Measurements from ENCODE around the gene OFD1. TPM values are rescaled to one million over a fixed set of nuclear protein-coding genes. Genes with fewer than 3 reads are reported as not detected.

Gene OFD1
- total RNA-seq, 2 donors from 2014 or later: 7.7 to 8.1 TPM

DNA sequence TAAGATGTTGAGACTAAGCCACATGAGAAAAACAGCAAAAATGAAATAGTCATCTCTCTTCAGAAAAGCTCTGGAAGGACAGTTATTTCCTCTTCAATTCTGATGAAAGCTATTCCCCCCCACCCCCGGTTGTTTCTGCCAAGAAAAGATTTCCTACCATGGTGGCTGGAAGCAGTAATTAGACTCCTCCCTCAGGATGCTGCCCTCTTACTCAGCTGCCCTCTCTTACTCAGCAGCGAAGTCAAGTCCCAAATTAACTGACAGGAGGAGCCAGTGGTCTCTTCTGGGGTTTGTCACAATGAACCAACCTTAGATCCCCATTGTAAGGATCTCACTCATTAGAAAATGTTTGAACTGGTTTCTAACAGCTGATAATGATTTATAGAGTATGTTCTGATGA, 44.4 kb downstream of the OFD1 start:
- H3K4me1 ChIP-seq: no peaks in the 10 kb centered on the region
- H3K27me3 ChIP-seq: no peaks in the 10 kb centered on the region
- no peak overlapping the region for H3K4me3 ChIP-seq
- DNase-seq (ENCODE audit: low spot score): no peak
- H3K9me3 ChIP-seq: no peaks in the 10 kb centered on the region
- no peak overlapping the region for H3K27ac ChIP-seq
- H3K36me3 ChIP-seq: peaks cover 17% of the 10 kb centered on the region
- TF ChIP-seq, protein P1, sequence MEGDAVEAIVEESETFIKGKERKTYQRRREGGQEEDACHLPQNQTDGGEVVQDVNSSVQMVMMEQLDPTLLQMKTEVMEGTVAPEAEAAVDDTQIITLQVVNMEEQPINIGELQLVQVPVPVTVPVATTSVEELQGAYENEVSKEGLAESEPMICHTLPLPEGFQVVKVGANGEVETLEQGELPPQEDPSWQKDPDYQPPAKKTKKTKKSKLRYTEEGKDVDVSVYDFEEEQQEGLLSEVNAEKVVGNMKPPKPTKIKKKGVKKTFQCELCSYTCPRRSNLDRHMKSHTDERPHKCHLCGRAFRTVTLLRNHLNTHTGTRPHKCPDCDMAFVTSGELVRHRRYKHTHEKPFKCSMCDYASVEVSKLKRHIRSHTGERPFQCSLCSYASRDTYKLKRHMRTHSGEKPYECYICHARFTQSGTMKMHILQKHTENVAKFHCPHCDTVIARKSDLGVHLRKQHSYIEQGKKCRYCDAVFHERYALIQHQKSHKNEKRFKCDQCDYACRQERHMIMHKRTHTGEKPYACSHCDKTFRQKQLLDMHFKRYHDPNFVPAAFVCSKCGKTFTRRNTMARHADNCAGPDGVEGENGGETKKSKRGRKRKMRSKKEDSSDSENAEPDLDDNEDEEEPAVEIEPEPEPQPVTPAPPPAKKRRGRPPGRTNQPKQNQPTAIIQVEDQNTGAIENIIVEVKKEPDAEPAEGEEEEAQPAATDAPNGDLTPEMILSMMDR (IDR thresholded peaks at IDR 0.05): no peak

DNA sequence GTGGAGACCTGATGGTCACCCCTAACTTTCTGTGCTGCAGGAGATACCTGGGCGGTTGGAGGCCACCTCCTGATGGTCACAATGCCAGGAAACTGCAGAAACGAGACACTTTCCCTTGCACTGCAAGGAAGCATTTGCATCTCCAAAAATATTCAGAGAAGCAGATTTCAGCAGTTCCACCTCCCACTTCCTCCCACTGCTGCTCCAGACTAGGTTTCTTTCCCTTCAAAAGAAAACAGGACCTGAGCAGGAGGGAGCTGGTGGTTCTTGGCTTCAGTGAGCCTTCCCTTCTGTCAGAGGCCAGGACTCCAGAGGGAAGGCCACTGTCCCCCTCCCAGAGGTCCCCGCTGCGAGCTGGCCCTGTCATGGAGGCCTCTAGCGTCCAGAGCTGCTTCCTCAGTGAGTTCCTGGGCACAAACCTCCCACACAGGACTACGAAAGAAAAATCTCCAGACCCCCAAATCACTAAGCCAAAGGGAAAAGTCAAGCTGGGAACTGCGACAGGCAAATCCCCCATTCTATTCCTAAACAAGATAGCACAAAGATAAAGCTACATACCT, 46.4 kb downstream of the OFD1 start:
- Histone ChIP-seq H3K9me3 (no peaks in the 10 kb centered on the region), H3K27ac (no peak overlapping the region), H3K27me3 (no peaks in the 10 kb centered on the region), H3K36me3 (no peaks in the 10 kb centered on the region), H3K4me1 (no peaks in the 10 kb centered on the region), H3K4me3 (no peak overlapping the region)
- TF ChIP-seq, protein P1 (IDR thresholded peaks at IDR 0.05): no peak
- DNase-seq (ENCODE audit: low spot score): no peak

DNA sequence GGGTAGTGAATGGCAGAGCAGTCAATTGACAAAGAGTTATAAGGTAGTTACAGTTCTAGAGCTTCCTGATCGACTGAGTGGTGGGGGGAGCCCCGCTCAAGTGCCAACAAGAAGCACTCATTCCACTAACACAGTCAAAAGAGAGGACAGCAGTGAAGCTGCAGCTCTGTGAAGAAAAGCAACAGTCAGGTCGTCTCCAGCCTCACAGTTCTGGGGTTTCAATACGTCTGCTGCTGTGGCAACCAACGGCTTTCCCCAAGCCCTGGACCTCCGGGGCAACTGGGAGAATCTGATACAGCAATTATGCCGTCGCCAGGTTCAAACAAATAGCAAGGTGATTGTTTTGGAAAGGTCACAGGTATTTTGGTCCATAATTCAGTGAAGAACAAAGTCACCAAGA, 51.5 kb downstream of the OFD1 start:
- TF ChIP-seq, protein P1 (IDR thresholded peaks at IDR 0.05): no peak
- no peak for DNase-seq (ENCODE audit: low spot score)
- no peaks in the 10 kb centered on the region for H3K27me3 ChIP-seq
- H3K27ac ChIP-seq: no peak overlapping the region
- H3K4me1 ChIP-seq: no peaks in the 10 kb centered on the region
- H3K4me3 ChIP-seq: no peak overlapping the region
- H3K36me3 ChIP-seq: no peaks in the 10 kb centered on the region
- H3K9me3 ChIP-seq: no peaks in the 10 kb centered on the region

DNA sequence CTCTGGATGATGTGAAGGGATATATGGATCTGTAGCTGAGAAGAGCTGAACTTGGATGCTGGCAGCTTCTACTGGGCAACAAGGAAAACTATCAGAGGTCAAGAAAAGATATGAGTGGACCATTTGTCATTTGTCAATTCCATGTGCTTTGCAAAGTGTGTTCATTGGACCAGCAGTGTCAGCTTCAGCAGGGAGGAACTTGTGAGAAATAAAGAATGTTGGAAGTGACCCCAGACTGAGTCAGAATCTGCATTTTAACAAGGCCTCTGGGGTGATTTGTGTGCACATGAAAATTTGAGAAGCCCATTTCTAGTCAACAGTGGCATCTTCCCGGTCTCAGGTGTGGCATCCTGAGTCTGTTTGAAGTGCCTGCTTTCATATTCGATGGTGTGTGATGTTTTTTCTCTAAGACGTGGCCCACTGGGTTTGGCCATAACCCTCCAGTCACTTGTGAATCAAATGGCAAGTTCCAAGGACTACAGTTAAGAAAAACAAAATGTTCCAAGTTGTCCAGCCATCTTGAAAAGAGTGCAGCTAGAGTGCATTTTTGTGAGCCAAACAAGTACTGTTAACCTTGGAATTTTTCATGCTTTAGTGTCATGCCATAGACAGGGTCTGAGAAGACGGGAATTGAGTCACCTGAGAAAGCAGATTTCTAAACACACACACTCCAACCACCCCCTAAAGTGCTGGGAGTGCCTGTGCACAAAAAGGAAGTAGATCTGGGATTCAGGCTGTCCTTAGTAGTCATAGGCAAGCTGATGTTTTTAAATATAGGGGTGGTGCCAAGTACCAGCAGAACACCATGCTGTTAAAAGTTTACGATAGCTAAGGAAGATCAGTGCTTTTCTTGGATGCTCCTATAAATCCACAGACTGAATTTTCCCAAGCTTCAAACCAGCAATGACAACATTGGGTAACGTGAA, 55.9 kb downstream of the OFD1 start:
- no peaks in the 10 kb centered on the region for H3K4me1 ChIP-seq
- no peak for DNase-seq (ENCODE audit: low spot score)
- H3K4me3 ChIP-seq: no peak overlapping the region
- TF ChIP-seq, protein P1 (IDR thresholded peaks at IDR 0.05): no peak
- H3K27me3 ChIP-seq: no peaks in the 10 kb centered on the region
- no peaks in the 10 kb centered on the region for H3K9me3 ChIP-seq
- no peaks in the 10 kb centered on the region for H3K36me3 ChIP-seq
- peak overlapping the region in 1 of 2 donors; percentile 53 for H3K27ac ChIP-seq

DNA sequence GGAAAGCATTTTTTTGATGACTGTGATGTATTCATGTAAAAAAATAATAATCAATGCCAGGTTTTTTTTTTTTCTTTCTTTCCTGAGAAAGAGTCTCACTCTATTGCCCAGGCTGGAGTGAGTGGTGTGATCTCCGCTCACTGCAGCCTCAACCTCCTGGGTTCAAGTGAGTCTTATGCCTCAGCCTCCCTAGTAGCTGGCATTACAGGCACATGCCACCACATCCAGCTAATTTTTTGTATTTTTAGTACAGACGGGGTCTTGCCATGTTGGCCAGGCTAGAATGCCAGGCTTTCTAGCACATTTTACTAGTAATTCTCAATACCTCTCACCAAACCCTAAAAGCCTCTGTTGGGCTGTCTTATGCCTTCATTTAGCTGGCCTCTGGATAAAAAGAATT, 56.6 kb downstream of the OFD1 start:
- TF ChIP-seq, protein P1 (IDR thresholded peaks at IDR 0.05): no peak
- Histone ChIP-seq H3K27ac (peak overlapping the region in 1 of 2 donors; percentile 53), H3K4me3 (no peak overlapping the region), H3K9me3 (no peaks in the 10 kb centered on the region), H3K27me3 (no peaks in the 10 kb centered on the region), H3K36me3 (no peaks in the 10 kb centered on the region), H3K4me1 (no peaks in the 10 kb centered on the region)
- DNase-seq (ENCODE audit: low spot score): no peak

All from right atrium auricular region (tissue), 2 donors.